B cell (primary cell): ENCODE data around the gene SLC6A16. TPM values are rescaled to one million over a fixed set of nuclear protein-coding genes. Genes with fewer than 3 reads are reported as not detected.

Source experiments
- ATAC-seq: fragments of 200-7000 bp; cut with Tn5 transposase; one replicate; pipeline ENCODE4 v1.10.0; 2021; ENCODE audit warnings: low read depth, mild to moderate bottlenecking, moderate number of reproducible peaks, moderate library complexity
- CTCF ChIA-PET: fragments of 350-600 bp; sonication (Branson Sonifier 250); formaldehyde crosslinking; loops from one replicate; lab custom pipeline; 2021; ENCODE audit warnings: antibody characterized with exemption, inconsistent platforms; lab: Charles Lee
- POLR2A ChIA-PET: fragments of 350-600 bp; sonication (Branson Sonifier 250); formaldehyde crosslinking; loops from one replicate; lab custom pipeline; 2021; ENCODE audit warnings: antibody characterized with exemption; lab: Charles Lee
- DNase-seq: peaks from one replicate; pipeline ENCODE4 v3.0.0; 2013
- H2AFZ ChIP-seq: 2 replicates; pipeline ENCODE4 v1.6.1; 2012; ENCODE audit warnings: mild to moderate bottlenecking, low read depth, low read length; ENCODE audit not compliant: insufficient read depth, poor library complexity, severe bottlenecking
- H3K27ac ChIP-seq, 2 donors: 1 replicate in 1 of 2; 2 replicates in 1 of 2; pipeline ENCODE4 v1.5.1; 2012 to 2013; ENCODE audit warnings: low read length in 2 of 2, mild to moderate bottlenecking in 2 of 2, moderate library complexity in 1 of 2
- H3K27me3 ChIP-seq, 4 experiments: fragments of 200-600 bp in 1 of 4; sonication (generic) in 1 of 4; replicated peaks in 1 of 4; 1 replicate in 2 of 4; 2 replicates in 2 of 4; pipeline versions ENCODE4 v1.6.1 to v1.7.0; 2013 to 2016; ENCODE audit warnings: low read length in 3 of 4, mild to moderate bottlenecking in 2 of 4, mixed read lengths in 1 of 4, moderate library complexity in 1 of 4; ENCODE audit not compliant: insufficient read depth in 4 of 4, control insufficient read depth in 3 of 4; ENCODE audit errors: control extremely low read depth in 1 of 4
- H3K36me3 ChIP-seq, 2 experiments: replicated peaks in 1 of 2; 1 replicate in 1 of 2; 2 replicates in 1 of 2; pipeline versions ENCODE4 v1.6.1 to v1.7.1; 2013; ENCODE audit warnings: low read length in 1 of 2; ENCODE audit not compliant: insufficient read depth in 2 of 2, control insufficient read depth in 1 of 2; ENCODE audit errors: control extremely low read depth in 1 of 2, extremely low read depth in 1 of 2
- H3K4me1 ChIP-seq, 2 donors: fragments of 200-600 bp in 1 of 2; sonication (generic) in 1 of 2; 1 replicate in 1 of 2; 2 replicates in 1 of 2; pipeline versions ENCODE4 v1.5.1 to v1.6.1; 2013 to 2017; ENCODE audit warnings: low read length in 2 of 2; ENCODE audit not compliant: control insufficient read depth in 2 of 2, insufficient read depth in 2 of 2
- H3K4me2 ChIP-seq: replicated peaks from 2 replicates; pipeline ENCODE3; 2012; ENCODE audit warnings: mild to moderate bottlenecking, low read depth, low read length; ENCODE audit not compliant: poor library complexity, severe bottlenecking
- H3K4me3 ChIP-seq, 5 experiments: fragments of 200-600 bp in 1 of 5; sonication (generic) in 1 of 5; 1 replicate in 3 of 5; 2 replicates in 2 of 5; pipeline versions ENCODE4 v1.5.1 to v1.7.0; 2011 to 2016; ENCODE audit warnings: low read length in 4 of 5, mild to moderate bottlenecking in 4 of 5, low read depth in 2 of 5, control low read depth in 1 of 5, moderate library complexity in 1 of 5; ENCODE audit not compliant: insufficient read depth in 1 of 5; ENCODE audit errors: control extremely low read depth in 1 of 5, extremely low read depth in 1 of 5
- H3K79me2 ChIP-seq: fragments of 200-600 bp; sonication (generic); one replicate; pipeline ENCODE4 v1.6.0; 2016; ENCODE audit warnings: low read length; ENCODE audit not compliant: control insufficient read depth, insufficient read depth
- H3K9ac ChIP-seq: fragments of 200-600 bp; sonication (generic); 2 replicates; pipeline ENCODE4 v1.6.1; 2017; ENCODE audit warnings: mild to moderate bottlenecking, low read length, moderate library complexity
- H3K9me3 ChIP-seq, 3 donors: one replicate each; pipeline versions ENCODE4 v1.6.1 to v1.7.1; 2013; ENCODE audit warnings: low read length in 2 of 3; ENCODE audit not compliant: control insufficient read depth in 2 of 3, insufficient read depth in 1 of 3; ENCODE audit errors: control extremely low read depth in 1 of 3
- H4K20me1 ChIP-seq: 2 replicates; pipeline ENCODE4 v1.6.0; 2012; ENCODE audit warnings: mild to moderate bottlenecking, low read length; ENCODE audit not compliant: insufficient read depth, control insufficient read depth, poor library complexity, severe bottlenecking
- H3K27ac Mint-ChIP-seq: one replicate; pipeline ENCODE4 v1.8.0; 2021; ENCODE audit warnings: mixed read lengths
- H3K27me3 Mint-ChIP-seq: one replicate; pipeline ENCODE4 v1.8.0; 2021; ENCODE audit warnings: mixed read lengths
- H3K4me1 Mint-ChIP-seq: one replicate; pipeline ENCODE4 v1.8.0; 2021; ENCODE audit warnings: mixed read lengths
- H3K4me3 Mint-ChIP-seq: one replicate; pipeline ENCODE4 v1.8.0; 2021; ENCODE audit warnings: mixed read lengths
- H3K9me3 Mint-ChIP-seq: one replicate; pipeline ENCODE4 v1.8.0; 2022; ENCODE audit warnings: mixed read lengths; ENCODE audit not compliant: insufficient read depth
- CTCF ChIP-seq: fragments of 200-600 bp; IDR thresholded peaks from one replicate; pipeline ENCODE4 v1.8.0; 2022; ENCODE audit warnings: antibody characterized with exemption, mild to moderate bottlenecking
- EZH2 ChIP-seq: IDR thresholded peaks from 2 replicates; pipeline ENCODE4 v1.6.1; 2012; ENCODE audit warnings: borderline replicate concordance, low read depth, mild to moderate bottlenecking, moderate library complexity, low read length; ENCODE audit not compliant: insufficient read depth, poor library complexity, severe bottlenecking
- WGBS: methylation state at CpG from one replicate; pipeline ENCODE4 v1.1.5; 2013; ENCODE audit warnings: missing lambda C conversion rate; ENCODE audit not compliant: insufficient coverage; 5-methylcytosine and 5-hydroxymethylcytosine counted together
- intact Hi-C: fragments of 100-400 bp; cut with micrococcal nuclease; formaldehyde crosslinking; loops from one replicate; pipeline ENCODE4 v1.10.0; 2022
- polyA plus RNA-seq: library from polyadenylated mRNA; depleted of rRNA; stranded (reverse); fragments of >200 nt; gene quantifications from 2 replicates; pipeline ENCODE4 v1.2.3, GENCODE V29; 2012
- small RNA-seq: library from RNA; depleted of rRNA; stranded (forward); fragments of <200 nt; gene quantifications from one replicate; pipeline ENCODE3, GENCODE V24; 2012; ENCODE audit warnings: low replicate concordance, low read depth; ENCODE audit not compliant: insufficient read length
- total RNA-seq, 2 donors: library from RNA; stranded (reverse); fragments of 120-200 nt in 1 of 2; gene quantifications; 1 replicate in 1 of 2; 2 replicates in 1 of 2; pipeline versions ENCODE4 v1.2.3 to v1.2.4, GENCODE V29; 2013 to 2022

Gene SLC6A16
- total and polyA plus RNA-seq, 2 donors (not counting 1 experiment from before 2014, with no cell fraction given): 22.3 to 68.4 TPM

DNA sequence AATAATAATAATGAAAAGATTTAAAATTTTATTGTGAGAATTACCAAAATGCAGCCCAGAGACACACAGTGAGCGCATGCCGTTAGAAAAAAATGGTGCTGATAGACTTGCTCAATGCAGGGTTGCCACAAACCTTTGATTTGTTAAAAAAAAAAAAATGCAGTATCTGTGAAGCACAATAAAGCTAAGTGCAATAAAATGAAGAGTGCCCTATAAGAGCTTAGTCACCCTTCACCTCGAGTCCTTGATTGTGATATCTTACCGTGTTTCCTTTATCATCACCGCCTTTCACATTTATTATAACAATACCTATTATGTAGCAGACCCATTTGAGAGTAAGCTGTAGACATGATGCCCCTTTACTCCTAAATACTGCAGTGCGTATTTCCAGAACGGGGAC lies 83.2 kb downstream of the SLC6A16 start:
- DNase-seq: no peak
- Mint-ChIP-seq H3K4me1 (no peaks in the 10 kb centered on the region), H3K27me3 (peaks cover 8% of the 10 kb centered on the region), H3K27ac (no peak overlapping the region), H3K9me3 (no peaks in the 10 kb centered on the region), H3K4me3 (no peak overlapping the region)
- H2AFZ ChIP-seq: no peak overlapping the region
- H3K4me3 ChIP-seq: no peak overlapping the region
- H3K9ac ChIP-seq: no peak overlapping the region
- H3K79me2 ChIP-seq: no peaks in the 10 kb centered on the region
- no peaks in the 10 kb centered on the region for H3K4me1 ChIP-seq
- no peak overlapping the region for H3K27ac ChIP-seq
- H3K4me2 ChIP-seq: no peak overlapping the region
- ChIA-PET POLR2A (no interaction called here), CTCF (no interaction called here)
- H3K9me3 ChIP-seq: no peaks in the 10 kb centered on the region
- H3K36me3 ChIP-seq: no peaks in the 10 kb centered on the region
- no peak for ATAC-seq
- H3K27me3 ChIP-seq: no peaks in the 10 kb centered on the region
- TF ChIP-seq EZH2: no peak
- no peak for TF ChIP-seq CTCF
- 97% methylated on average over 4 of the region's 7 CpGs for WGBS
- H4K20me1 ChIP-seq: no peaks in the 10 kb centered on the region
- intact Hi-C loops: no loop called here

Small RNA genes lying within 50 kb of the gene (small RNA-seq; reads per million reads assigned to genes)
- gene MIR4324: not detected

Other genes with a start within 250 kb of the SLC6A16 start
- gene SNRNP70, start 239.7 kb downstream of the SLC6A16 start, total RNA-seq: 598 and 610 TPM in 2 replicates
- gene SNRNP70, start 239.7 kb downstream of the SLC6A16 start, polyA plus RNA-seq: 954 and 1,219 TPM in 2 replicates
- 12.4 and 13.1 TPM in 2 replicates for gene LIN7B, start 210.8 kb downstream of the SLC6A16 start, total RNA-seq
- 7.4 and 7.5 TPM in 2 replicates for gene LIN7B, start 210.8 kb downstream of the SLC6A16 start, polyA plus RNA-seq
- 3.9 and 5.3 TPM in 2 replicates for gene C19orf73, start 206.0 kb downstream of the SLC6A16 start, total RNA-seq
- gene C19orf73, start 206.0 kb downstream of the SLC6A16 start, polyA plus RNA-seq: 8.2 and 9.8 TPM in 2 replicates
- gene PPFIA3, start 205.6 kb downstream of the SLC6A16 start, total RNA-seq: 0.80 and 3.4 TPM in 2 replicates
- 1.5 and 2.1 TPM in 2 replicates for gene PPFIA3, start 205.6 kb downstream of the SLC6A16 start, polyA plus RNA-seq
- not detected in 2 replicates for gene HRC, start 169.8 kb downstream of the SLC6A16 start, total RNA-seq
- gene HRC, start 169.8 kb downstream of the SLC6A16 start, polyA plus RNA-seq: not detected in 2 replicates
- gene TRPM4, start 167.4 kb downstream of the SLC6A16 start, total RNA-seq: not detected in 2 replicates
- gene TRPM4, start 167.4 kb downstream of the SLC6A16 start, polyA plus RNA-seq: 0.24 TPM in 1 of 2 replicates, not detected in the other
- gene CD37, start 10.2 kb upstream of the SLC6A16 start, total RNA-seq: 1,880 and 1,998 TPM in 2 replicates
- 1,422 and 2,188 TPM in 2 replicates for gene CD37, start 10.2 kb upstream of the SLC6A16 start, polyA plus RNA-seq
- gene TEAD2, start 37.2 kb upstream of the SLC6A16 start, total RNA-seq: 12.0 and 13.4 TPM in 2 replicates
- 1.6 and 5.8 TPM in 2 replicates for gene TEAD2, start 37.2 kb upstream of the SLC6A16 start, polyA plus RNA-seq
- gene DKKL1, start 38.7 kb upstream of the SLC6A16 start, total RNA-seq: 0.68 and 1.2 TPM in 2 replicates
- gene DKKL1, start 38.7 kb upstream of the SLC6A16 start, polyA plus RNA-seq: 1.6 TPM in 1 of 2 replicates, not detected in the other
- gene KASH5, start 63.1 kb upstream of the SLC6A16 start, total RNA-seq: 0.74 and 1.4 TPM in 2 replicates
- gene KASH5, start 63.1 kb upstream of the SLC6A16 start, polyA plus RNA-seq: 0.67 TPM in 1 of 2 replicates, not detected in the other
- not detected in 2 replicates for gene PTH2, start 98.2 kb upstream of the SLC6A16 start, total RNA-seq
- gene PTH2, start 98.2 kb upstream of the SLC6A16 start, polyA plus RNA-seq: not detected in 2 replicates
- not detected in 2 replicates for gene GFY, start 100.2 kb upstream of the SLC6A16 start, total RNA-seq
- not detected in 2 replicates for gene GFY, start 100.2 kb upstream of the SLC6A16 start, polyA plus RNA-seq
- 0.29 and 0.89 TPM in 2 replicates for gene SLC17A7, start 116.3 kb upstream of the SLC6A16 start, total RNA-seq
- 0.40 and 0.60 TPM in 2 replicates for gene SLC17A7, start 116.3 kb upstream of the SLC6A16 start, polyA plus RNA-seq
- gene PIH1D1, start 126.6 kb upstream of the SLC6A16 start, total RNA-seq: 168 and 184 TPM in 2 replicates
- gene PIH1D1, start 126.6 kb upstream of the SLC6A16 start, polyA plus RNA-seq: 158 and 170 TPM in 2 replicates
- 65.8 and 73.6 TPM in 2 replicates for gene ALDH16A1, start 128.0 kb upstream of the SLC6A16 start, total RNA-seq
- gene ALDH16A1, start 128.0 kb upstream of the SLC6A16 start, polyA plus RNA-seq: 105 and 202 TPM in 2 replicates
- gene FLT3LG, start 149.0 kb upstream of the SLC6A16 start, total RNA-seq: 27.8 and 31.0 TPM in 2 replicates
- gene FLT3LG, start 149.0 kb upstream of the SLC6A16 start, polyA plus RNA-seq: 49.8 and 52.6 TPM in 2 replicates
- 5,221 and 5,457 TPM in 2 replicates for gene RPL13A, start 162.4 kb upstream of the SLC6A16 start, total RNA-seq
- gene RPL13A, start 162.4 kb upstream of the SLC6A16 start, polyA plus RNA-seq: 4,869 and 6,298 TPM in 2 replicates
- gene RPS11, start 171.2 kb upstream of the SLC6A16 start, total RNA-seq: 3,882 and 4,227 TPM in 2 replicates
- 8,349 and 12,912 TPM in 2 replicates for gene RPS11, start 171.2 kb upstream of the SLC6A16 start, polyA plus RNA-seq
- 44.7 and 50.4 TPM in 2 replicates for gene FCGRT, start 187.5 kb upstream of the SLC6A16 start, total RNA-seq
- 41.5 and 43.2 TPM in 2 replicates for gene FCGRT, start 187.5 kb upstream of the SLC6A16 start, polyA plus RNA-seq
- 2.2 and 4.1 TPM in 2 replicates for gene RCN3, start 202.8 kb upstream of the SLC6A16 start, total RNA-seq
- gene RCN3, start 202.8 kb upstream of the SLC6A16 start, polyA plus RNA-seq: 1.8 and 3.1 TPM in 2 replicates